Measurements from ENCODE around the gene MED12L.
A peak's percentile ranks its signal among the peaks of the same experiment; 100 is the strongest.

Gene MED12L

DNA sequence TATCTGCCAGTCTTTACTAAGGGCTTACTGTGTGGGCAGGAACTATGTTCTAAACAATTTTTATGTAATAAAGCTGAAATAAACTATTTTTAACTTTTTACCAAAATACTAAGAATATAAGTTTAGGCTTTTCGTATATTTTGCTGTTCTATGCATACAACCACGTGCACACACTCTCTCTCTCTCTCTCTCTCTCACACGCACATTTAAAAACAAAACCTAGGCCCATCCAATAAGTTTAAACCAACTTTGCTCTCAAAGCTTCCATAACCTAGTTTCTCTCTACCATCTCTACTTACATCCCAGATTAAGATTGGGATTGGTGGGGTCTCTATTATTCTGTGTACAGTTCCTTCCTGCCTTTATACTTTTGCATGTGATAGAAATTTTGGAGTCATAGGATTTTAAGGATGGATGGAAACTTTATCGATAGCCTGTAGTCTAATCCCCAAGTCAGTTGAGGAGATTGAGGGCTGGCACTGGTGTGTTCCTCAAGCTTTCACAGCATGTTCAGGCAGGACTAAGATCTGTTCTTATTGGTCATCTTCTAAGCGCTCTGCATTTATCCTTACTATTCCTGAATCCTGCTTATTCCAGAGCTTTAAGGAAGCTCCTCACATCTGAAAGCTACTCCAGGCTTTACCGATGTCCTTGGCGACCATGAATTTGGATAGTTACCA, 115.7 kb downstream of the MED12L start:
- TF ChIP-seq, protein P1, sequence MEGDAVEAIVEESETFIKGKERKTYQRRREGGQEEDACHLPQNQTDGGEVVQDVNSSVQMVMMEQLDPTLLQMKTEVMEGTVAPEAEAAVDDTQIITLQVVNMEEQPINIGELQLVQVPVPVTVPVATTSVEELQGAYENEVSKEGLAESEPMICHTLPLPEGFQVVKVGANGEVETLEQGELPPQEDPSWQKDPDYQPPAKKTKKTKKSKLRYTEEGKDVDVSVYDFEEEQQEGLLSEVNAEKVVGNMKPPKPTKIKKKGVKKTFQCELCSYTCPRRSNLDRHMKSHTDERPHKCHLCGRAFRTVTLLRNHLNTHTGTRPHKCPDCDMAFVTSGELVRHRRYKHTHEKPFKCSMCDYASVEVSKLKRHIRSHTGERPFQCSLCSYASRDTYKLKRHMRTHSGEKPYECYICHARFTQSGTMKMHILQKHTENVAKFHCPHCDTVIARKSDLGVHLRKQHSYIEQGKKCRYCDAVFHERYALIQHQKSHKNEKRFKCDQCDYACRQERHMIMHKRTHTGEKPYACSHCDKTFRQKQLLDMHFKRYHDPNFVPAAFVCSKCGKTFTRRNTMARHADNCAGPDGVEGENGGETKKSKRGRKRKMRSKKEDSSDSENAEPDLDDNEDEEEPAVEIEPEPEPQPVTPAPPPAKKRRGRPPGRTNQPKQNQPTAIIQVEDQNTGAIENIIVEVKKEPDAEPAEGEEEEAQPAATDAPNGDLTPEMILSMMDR (IDR thresholded peaks at IDR 0.05; ENCODE audit: borderline replicate concordance, control extremely low read depth, extremely low read depth, insufficient read depth, missing control alignments) = no peak
- in situ Hi-C loops (cut with MboI; ENCODE audit: low sequenced_read_pairs, unreplicated experiment) = no loop called here
- DNase-seq (ENCODE audit: low spot score) = no peak

DNA sequence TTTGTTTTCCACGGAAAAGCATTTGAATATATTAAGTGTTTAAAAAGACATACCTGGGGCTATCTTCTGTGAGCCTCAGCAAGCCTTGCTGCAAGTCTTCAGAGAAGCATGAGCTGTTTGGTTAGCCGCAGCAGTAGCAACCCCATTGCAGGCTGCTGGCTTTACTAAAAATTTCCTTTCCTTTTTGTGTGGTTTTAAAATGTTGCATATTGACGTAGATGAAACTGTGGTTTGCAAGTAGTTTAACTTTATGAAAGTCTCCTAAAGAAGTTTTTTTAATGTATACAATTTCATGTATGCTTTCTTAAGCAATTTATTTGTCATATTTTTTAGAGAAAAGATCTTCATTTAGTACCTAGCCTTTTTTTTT, 117.6 kb downstream of the MED12L start, which contains the start of gene GPR171:
GPR171 (minus strand) TSS at position 166 of the 370 bp plus-strand sequence. CDS start 3,830 bp downstream, outside the sequence.
- DNase-seq (ENCODE audit: low spot score) = peak; percentile 45
- in situ Hi-C loops (cut with MboI; ENCODE audit: low sequenced_read_pairs, unreplicated experiment) = no loop called here
- TF ChIP-seq, protein P1 (IDR thresholded peaks at IDR 0.05; ENCODE audit: borderline replicate concordance, control extremely low read depth, extremely low read depth, insufficient read depth, missing control alignments) = no peak

DNA sequence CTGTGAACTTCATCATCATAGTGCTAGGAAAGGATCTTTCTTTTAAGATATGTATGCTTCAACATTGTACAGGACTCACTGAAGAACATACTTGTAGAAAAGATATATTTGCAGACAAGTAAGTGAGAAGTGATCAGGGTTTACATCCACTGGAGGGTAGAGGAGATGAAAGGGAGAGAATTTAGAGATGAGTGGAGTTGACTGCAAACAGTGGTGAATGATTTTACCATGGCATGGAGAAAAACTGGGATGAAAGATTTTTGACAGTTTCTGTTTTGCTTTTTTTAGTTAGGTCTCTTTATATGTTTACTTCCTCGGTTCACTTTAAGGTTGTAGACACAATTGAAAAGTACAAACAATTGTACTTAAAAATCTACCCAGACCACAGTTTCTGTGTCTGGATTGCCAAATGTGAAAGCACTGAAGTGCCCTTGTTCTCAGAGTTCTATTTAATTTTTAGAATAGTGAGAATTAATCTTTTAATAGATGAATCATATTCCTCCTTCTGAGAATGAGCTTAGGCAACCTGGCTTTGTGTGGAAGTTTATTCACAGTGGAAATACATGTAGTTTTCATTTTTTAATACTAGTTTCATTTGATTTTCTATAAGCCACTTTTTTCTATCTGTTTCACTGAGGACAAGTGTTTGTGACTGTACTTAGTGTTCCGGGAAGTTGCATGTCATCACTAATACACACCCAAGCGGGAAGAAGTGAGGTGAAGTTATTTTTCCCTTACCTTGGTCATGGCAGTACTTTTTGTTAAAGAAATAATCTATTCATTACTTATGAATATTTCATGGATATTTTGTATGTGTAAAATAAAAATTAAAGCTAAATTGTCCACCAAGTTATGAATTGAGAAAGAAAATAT, 119.3 kb downstream of the MED12L start:
- DNase-seq (ENCODE audit: low spot score) = no peak
- TF ChIP-seq, protein P1 (IDR thresholded peaks at IDR 0.05; ENCODE audit: borderline replicate concordance, control extremely low read depth, extremely low read depth, insufficient read depth, missing control alignments) = no peak
- in situ Hi-C loops (cut with MboI; ENCODE audit: low sequenced_read_pairs, unreplicated experiment) = no loop called here

DNA sequence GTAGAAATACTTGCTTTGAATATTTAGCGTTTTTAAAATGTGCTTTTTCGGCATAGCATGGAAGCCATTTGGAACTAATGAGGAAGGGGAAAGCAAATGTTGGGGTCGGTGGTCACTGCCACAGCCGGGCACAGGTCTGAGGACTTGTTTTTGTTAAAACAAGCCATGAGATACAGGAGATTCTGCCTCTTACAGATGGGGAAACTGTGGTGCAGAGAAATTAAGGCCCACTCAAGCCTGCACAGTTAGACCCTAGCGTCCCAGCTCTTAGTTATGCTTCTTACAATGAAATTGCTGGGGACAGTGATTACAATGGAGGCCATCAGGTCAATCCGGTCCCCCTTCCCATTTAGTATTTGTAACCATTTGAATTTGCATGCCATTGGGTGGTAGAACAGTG, 120.0 kb downstream of the MED12L start:
- in situ Hi-C loops (cut with MboI; ENCODE audit: low sequenced_read_pairs, unreplicated experiment) = no loop called here
- TF ChIP-seq, protein P1 (IDR thresholded peaks at IDR 0.05; ENCODE audit: borderline replicate concordance, control extremely low read depth, extremely low read depth, insufficient read depth, missing control alignments) = no peak
- no peak for DNase-seq (ENCODE audit: low spot score)

DNA sequence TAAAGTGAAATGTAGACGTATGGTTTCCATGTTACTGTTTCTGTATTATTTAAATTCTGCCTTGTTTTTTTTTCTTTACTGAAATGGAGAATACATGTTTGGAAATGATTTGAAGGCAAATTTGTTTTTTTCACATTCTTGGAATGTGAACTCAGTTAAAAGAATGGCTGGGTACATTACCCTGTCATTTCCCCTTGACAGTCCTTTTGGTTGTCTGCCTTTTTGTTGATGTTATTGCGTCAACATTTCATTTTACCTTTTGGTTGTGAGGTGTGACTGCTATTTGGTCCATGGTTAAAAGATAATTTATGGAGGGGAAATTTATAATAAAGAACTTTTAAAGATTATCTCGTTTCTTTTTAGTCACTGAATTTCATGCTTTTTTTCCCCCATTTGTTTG, 120.7 kb downstream of the MED12L start:
- TF ChIP-seq, protein P1 (IDR thresholded peaks at IDR 0.05; ENCODE audit: borderline replicate concordance, control extremely low read depth, extremely low read depth, insufficient read depth, missing control alignments) = no peak
- DNase-seq (ENCODE audit: low spot score) = no peak
- in situ Hi-C loops (cut with MboI; ENCODE audit: low sequenced_read_pairs, unreplicated experiment) = no loop called here

DNA sequence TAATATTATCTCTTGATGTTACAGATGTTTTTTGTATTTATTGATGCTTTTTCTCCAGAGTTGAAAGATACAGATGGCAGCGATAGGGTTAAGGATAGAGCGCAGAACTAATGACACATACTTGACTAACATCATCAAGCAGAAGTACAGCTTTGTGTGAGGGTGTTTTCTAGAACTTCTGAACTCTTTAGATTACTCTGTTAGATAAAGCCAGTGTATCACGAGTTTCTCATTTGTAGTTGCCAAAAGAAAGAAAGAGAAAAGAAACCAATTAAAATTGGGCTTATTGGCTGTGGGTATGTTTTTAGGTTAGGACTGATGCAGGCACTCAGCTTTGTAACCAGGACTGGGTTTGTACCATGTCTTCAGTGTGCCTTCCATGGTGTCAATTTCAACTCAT, 124.2 kb downstream of the MED12L start:
- DNase-seq (ENCODE audit: low spot score) = no peak
- in situ Hi-C loops (cut with MboI; ENCODE audit: low sequenced_read_pairs, unreplicated experiment) = no loop called here
- TF ChIP-seq, protein P1 (IDR thresholded peaks at IDR 0.05; ENCODE audit: borderline replicate concordance, control extremely low read depth, extremely low read depth, insufficient read depth, missing control alignments) = no peak
